CD14-positive monocyte (primary cell): Measurements from ENCODE around the gene DCLK2. TPM values are rescaled to one million over a fixed set of nuclear protein-coding genes. Genes with fewer than 3 reads are reported as not detected.

ENCODE experiments used
- DNase-seq, 3 donors: peaks; one replicate each; pipeline ENCODE4 v3.0.0-alpha.2; 2011 to 2022
- H2AFZ ChIP-seq: 2 replicates; pipeline ENCODE4 v1.6.0; 2012; ENCODE audit warnings: mild to moderate bottlenecking, low read depth, low read length, inconsistent platforms; ENCODE audit not compliant: insufficient read depth, poor library complexity, severe bottlenecking
- H3K27ac ChIP-seq, 2 donors: 1 replicate in 1 of 2; 2 replicates in 1 of 2; pipeline ENCODE4 v1.5.1; 2012 to 2013; ENCODE audit warnings: low read length in 2 of 2, control low read depth in 1 of 2, inconsistent platforms in 1 of 2, low read depth in 1 of 2, mild to moderate bottlenecking in 1 of 2
- H3K27me3 ChIP-seq, 2 donors: one replicate each; pipeline versions ENCODE4 v1.6.0 to v1.6.1; 2011 to 2013; ENCODE audit warnings: low read length in 2 of 2; ENCODE audit not compliant: control insufficient read depth in 2 of 2, insufficient read depth in 2 of 2
- H3K36me3 ChIP-seq, 2 donors: replicated peaks in 1 of 2; 1 replicate in 1 of 2; 2 replicates in 1 of 2; pipeline versions ENCODE4 v1.5.1 to v1.6.1; 2012 to 2013; ENCODE audit warnings: low read length in 2 of 2, control low read depth in 1 of 2, inconsistent platforms in 1 of 2, mild to moderate bottlenecking in 1 of 2; ENCODE audit not compliant: insufficient read depth in 2 of 2, control insufficient read depth in 1 of 2
- H3K4me1 ChIP-seq, 2 donors: 1 replicate in 1 of 2; 2 replicates in 1 of 2; pipeline versions ENCODE4 v1.5.1 to v1.6.1; 2012 to 2013; ENCODE audit warnings: low read length in 2 of 2, control low read depth in 1 of 2, inconsistent platforms in 1 of 2, mild to moderate bottlenecking in 1 of 2, moderate library complexity in 1 of 2; ENCODE audit not compliant: insufficient read depth in 2 of 2, control insufficient read depth in 1 of 2
- H3K4me2 ChIP-seq: replicated peaks from 2 replicates; pipeline ENCODE3; 2012; ENCODE audit warnings: low read length, moderate library complexity, mild to moderate bottlenecking; ENCODE audit not compliant: poor library complexity, severe bottlenecking; ENCODE audit errors: extremely low read depth
- H3K4me3 ChIP-seq, 3 experiments: fragments of 200-600 bp in 1 of 3; sonication (generic) in 1 of 3; replicated peaks in 1 of 3; 1 replicate in 2 of 3; 2 replicates in 1 of 3; pipeline ENCODE4 v1.5.1; 2011 to 2013; ENCODE audit warnings: low read length in 3 of 3, mild to moderate bottlenecking in 3 of 3, control low read depth in 2 of 3, low read depth in 2 of 3, inconsistent platforms in 1 of 3, moderate library complexity in 1 of 3
- H3K79me2 ChIP-seq: 2 replicates; pipeline ENCODE4 v1.6.0; 2012; ENCODE audit warnings: mild to moderate bottlenecking, control low read depth, inconsistent platforms, low read length, moderate library complexity; ENCODE audit not compliant: insufficient read depth
- H3K9ac ChIP-seq: 2 replicates; pipeline ENCODE4 v1.6.0; 2017; ENCODE audit warnings: low read length, mild to moderate bottlenecking; ENCODE audit not compliant: insufficient read depth, poor library complexity, severe bottlenecking
- H3K9me3 ChIP-seq, 2 donors: replicated peaks in 1 of 2; 1 replicate in 1 of 2; 2 replicates in 1 of 2; pipeline versions ENCODE4 v1.5.1 to v1.6.1; 2012 to 2013; ENCODE audit warnings: low read length in 2 of 2, control low read depth in 1 of 2; ENCODE audit not compliant: control insufficient read depth in 1 of 2, insufficient read depth in 1 of 2
- H4K20me1 ChIP-seq: 2 replicates; pipeline ENCODE4 v1.6.0; 2012; ENCODE audit warnings: mild to moderate bottlenecking, low read length, control low read depth, moderate library complexity; ENCODE audit not compliant: insufficient read depth
- H3K27ac Mint-ChIP-seq, 7 donors: one replicate each; pipeline ENCODE4 v1.8.0; 2020; ENCODE audit warnings: mild to moderate bottlenecking in 7 of 7, mixed read lengths in 7 of 7, moderate library complexity in 6 of 7, inconsistent platforms in 2 of 7
- H3K27me3 Mint-ChIP-seq, 3 donors: one replicate each; pipeline ENCODE4 v1.8.0; 2021 to 2022; ENCODE audit warnings: low read depth in 3 of 3, mild to moderate bottlenecking in 3 of 3, mixed read lengths in 3 of 3, moderate library complexity in 3 of 3, inconsistent platforms in 1 of 3
- H3K36me3 Mint-ChIP-seq, 2 donors: one replicate each; pipeline ENCODE4 v1.8.0; 2020; ENCODE audit warnings: mixed read lengths in 2 of 2, inconsistent platforms in 1 of 2, mild to moderate bottlenecking in 1 of 2
- H3K4me1 Mint-ChIP-seq: one replicate; pipeline ENCODE4 v1.8.0; 2020; ENCODE audit warnings: mild to moderate bottlenecking, mixed read lengths
- H3K4me3 Mint-ChIP-seq, 2 donors: one replicate each; pipeline ENCODE4 v1.8.0; 2020; ENCODE audit warnings: mild to moderate bottlenecking in 2 of 2, mixed read lengths in 2 of 2, moderate library complexity in 1 of 2
- H3K9me3 Mint-ChIP-seq, 7 donors: one replicate each; pipeline ENCODE4 v1.8.0; 2020 to 2022; ENCODE audit warnings: mixed read lengths in 7 of 7, mild to moderate bottlenecking in 6 of 7, moderate library complexity in 6 of 7, inconsistent platforms in 2 of 7
- CTCF ChIP-seq: fragments of 200-600 bp; IDR thresholded peaks from one replicate; pipeline ENCODE4 v1.8.0; 2022; ENCODE audit warnings: antibody characterized with exemption, mild to moderate bottlenecking
- whole genome bisulfite sequencing: methylation state at CpG from one replicate; pipeline ENCODE4 v1.1.5; 2013; ENCODE audit warnings: missing lambda C conversion rate; ENCODE audit not compliant: insufficient coverage; 5-methylcytosine and 5-hydroxymethylcytosine counted together
- intact Hi-C, 2 donors: fragments of 100-400 bp; cut with micrococcal nuclease; formaldehyde crosslinking; loops; one replicate each; pipeline versions ENCODE4 v1.15.0 to v1.15.1; 2023
- polyA plus RNA-seq, 3 donors: library from polyadenylated mRNA; depleted of rRNA in 1 of 3; unstranded in 2 of 3; stranded (reverse) in 1 of 3; fragments of 300-500 nt in 2 of 3; fragments of >200 nt in 1 of 3; fragmentation: Illumina TruSeq in 2 of 3; gene quantifications; 1 replicate in 2 of 3; 2 replicates in 1 of 3; pipeline ENCODE4 v1.2.3, GENCODE V29; 2012 to 2021

The DCLK2 gene
- polyA plus RNA-seq, 3 donors, result 0.13 TPM; not detected in 2

GRCh38 chr4:150094676-150095075, 16.4 kb downstream of the DCLK2 start:
- H3K9me3 ChIP-seq, result no peaks in the 10 kb centered on the region
- no peaks in the 10 kb centered on the region for H3K27me3 ChIP-seq
- no peaks in the 10 kb centered on the region for H4K20me1 ChIP-seq
- H3K4me2 ChIP-seq, result no peak overlapping the region
- no peak overlapping the region for H3K4me3 Mint-ChIP-seq
- H3K36me3 Mint-ChIP-seq, result no peaks in the 10 kb centered on the region
- no peak overlapping the region for H2AFZ ChIP-seq
- no peaks in the 10 kb centered on the region for H3K79me2 ChIP-seq
- H3K4me1 Mint-ChIP-seq, result no peaks in the 10 kb centered on the region
- H3K9ac ChIP-seq, result no peak overlapping the region
- no peaks in the 10 kb centered on the region for H3K4me1 ChIP-seq
- peaks cover 0 to 4% (median 0%) of the 10 kb centered on the region in 7 donors for H3K9me3 Mint-ChIP-seq
- TF ChIP-seq CTCF, result no peak
- H3K27me3 Mint-ChIP-seq, result no peaks in the 10 kb centered on the region
- intact Hi-C loops, result no loop called here
- DNase-seq, result no peak
- H3K27ac Mint-ChIP-seq, result no peak overlapping the region
- no peak overlapping the region for H3K4me3 ChIP-seq
- H3K36me3 ChIP-seq, result no peaks in the 10 kb centered on the region
- 100% methylated on average over 1 of the region's 1 CpG for WGBS
- no peak overlapping the region for H3K27ac ChIP-seq

GRCh38 chr4:150096625-150097024, 18.4 kb downstream of the DCLK2 start:
- Histone ChIP-seq H3K27me3 (no peaks in the 10 kb centered on the region), H3K4me1 (no peaks in the 10 kb centered on the region), H4K20me1 (no peaks in the 10 kb centered on the region), H3K27ac (no peak overlapping the region), H3K79me2 (no peaks in the 10 kb centered on the region), H2AFZ (no peak overlapping the region), H3K4me3 (no peak overlapping the region), H3K9ac (no peak overlapping the region), H3K36me3 (no peaks in the 10 kb centered on the region), H3K9me3 (no peaks in the 10 kb centered on the region), H3K4me2 (no peak overlapping the region)
- no peaks in the 10 kb centered on the region for H3K36me3 Mint-ChIP-seq
- H3K9me3 Mint-ChIP-seq, result no peaks in the 10 kb centered on the region
- 97% methylated on average over 3 of the region's 3 CpGs for WGBS
- no peak for TF ChIP-seq CTCF
- DNase-seq, result no peak
- intact Hi-C loops, result no loop called here
- no peaks in the 10 kb centered on the region for H3K27me3 Mint-ChIP-seq
- H3K27ac Mint-ChIP-seq, result no peak overlapping the region
- H3K4me3 Mint-ChIP-seq, result no peak overlapping the region
- no peaks in the 10 kb centered on the region for H3K4me1 Mint-ChIP-seq
